GM18861 (cell line): ENCODE data around the gene ANKRD10.
"Not testable (repeated sequence)": the region's sequence is repeated elsewhere in the genome, so short reads cannot be mapped to it uniquely, and the experiment has no call there.

ENCODE experiments used
- ATAC-seq: cut with Tn5 transposase; IDR thresholded peaks from one replicate; pipeline ENCODE4 v1.9.1; 2021; ENCODE audit not compliant: unreplicated experiment

The ANKRD10 gene

DNA sequence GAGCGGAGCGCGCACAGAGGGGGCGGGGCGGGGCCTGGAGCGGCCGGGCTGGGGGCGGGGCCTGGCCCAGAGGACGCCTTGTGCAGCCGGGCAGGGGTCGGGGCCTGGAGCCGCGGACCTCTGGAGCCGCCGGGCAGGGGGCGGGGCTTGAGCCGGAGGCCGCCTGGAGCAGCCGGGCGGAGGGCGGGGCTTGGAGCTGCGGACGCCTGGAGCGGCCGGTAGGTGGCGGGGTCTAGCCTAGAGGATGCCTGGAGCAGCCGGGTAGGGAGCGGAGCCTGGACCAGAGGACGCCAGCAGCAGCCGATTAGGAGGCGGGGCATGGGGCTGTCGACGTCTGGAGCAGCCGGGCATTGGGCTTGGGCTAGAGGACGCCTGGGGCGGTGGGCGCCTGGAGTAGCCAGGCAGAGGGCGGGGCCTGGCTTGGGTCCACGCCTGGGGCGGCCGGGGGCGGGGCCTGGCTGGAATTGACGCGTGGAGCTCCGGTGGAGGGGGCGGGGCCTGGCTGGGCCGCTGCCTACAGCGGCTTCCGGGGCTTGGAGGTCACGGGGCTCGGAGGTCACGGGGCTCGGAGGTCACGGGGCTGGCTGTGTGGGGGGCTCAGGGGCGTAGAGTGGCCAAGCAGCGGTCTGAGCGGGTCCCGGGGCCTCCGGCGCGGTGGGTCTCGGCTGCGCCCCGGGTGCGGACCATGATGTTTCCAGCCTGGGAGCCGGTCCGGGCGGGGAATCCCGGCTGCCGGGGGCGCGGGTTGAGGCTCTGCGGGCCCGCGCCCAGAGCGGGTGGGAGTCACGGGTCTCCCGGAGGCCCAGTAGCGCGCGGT lies at the start of gene ANKRD10:
TSS of gene ANKRD10 (minus strand) at position 13 of the 817 bp plus-strand sequence. CDS start 135 bp downstream, outside the sequence.
- ATAC-seq, result peak; percentile 75

DNA sequence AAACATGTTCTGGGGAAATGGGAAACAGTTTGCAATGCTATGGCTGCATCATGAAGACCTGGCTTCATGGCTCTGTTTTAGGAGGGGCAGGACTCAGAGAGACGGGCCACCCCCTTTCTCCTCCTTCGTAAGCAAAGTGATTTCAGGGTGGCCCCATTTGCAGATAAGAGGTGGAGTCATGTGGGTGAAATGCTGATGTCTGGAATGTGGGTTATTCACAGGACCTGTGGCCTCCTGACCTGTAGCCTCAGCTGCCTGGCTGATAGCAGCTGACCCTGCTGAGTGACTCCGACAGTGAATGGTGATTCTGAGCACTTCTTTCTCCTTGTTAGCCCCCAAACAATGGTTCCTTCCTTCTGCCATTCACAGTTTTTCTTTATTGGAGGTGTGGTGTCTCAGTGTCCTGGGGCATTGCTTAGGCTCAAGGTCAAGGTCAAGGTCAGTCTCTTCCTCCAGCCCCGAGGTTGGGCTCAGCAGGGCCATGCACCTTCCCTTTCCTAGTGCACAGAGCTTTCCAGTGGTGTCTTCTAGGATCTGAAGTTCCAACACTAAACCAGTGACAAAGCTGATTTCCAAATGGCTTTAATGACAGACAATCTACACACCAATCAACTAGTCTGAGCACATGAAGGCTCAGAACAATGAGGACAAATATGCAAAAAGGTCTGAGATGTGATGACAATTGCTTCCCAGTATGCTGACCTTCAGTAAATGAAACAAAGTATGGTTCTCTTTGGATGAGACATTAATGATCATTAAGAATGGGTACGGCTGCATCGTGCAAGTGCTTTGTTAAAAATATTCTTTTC lies 49.6 kb upstream of the ANKRD10 start:
- ATAC-seq, result no peak

DNA sequence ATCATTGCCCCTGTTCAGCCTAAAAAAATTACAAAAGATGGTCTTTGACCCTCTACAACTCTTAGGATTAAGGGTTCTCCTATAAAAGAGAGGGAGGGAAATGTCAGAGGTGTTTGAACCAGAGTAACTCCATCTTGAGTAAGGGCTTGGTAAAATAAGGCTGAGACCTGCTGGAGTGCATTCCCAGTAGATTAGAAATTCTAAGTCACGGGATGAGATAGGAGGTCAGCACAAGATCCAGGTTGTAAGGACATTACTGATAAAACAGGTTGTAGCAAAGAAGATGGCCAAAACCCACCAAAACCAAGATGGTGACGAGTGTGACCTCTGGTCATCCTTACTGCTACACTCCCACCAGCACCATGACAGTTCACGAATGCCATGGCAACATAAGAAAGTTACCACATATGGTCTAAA lies 48.7 kb upstream of the ANKRD10 start:
- ATAC-seq, result no peak

DNA sequence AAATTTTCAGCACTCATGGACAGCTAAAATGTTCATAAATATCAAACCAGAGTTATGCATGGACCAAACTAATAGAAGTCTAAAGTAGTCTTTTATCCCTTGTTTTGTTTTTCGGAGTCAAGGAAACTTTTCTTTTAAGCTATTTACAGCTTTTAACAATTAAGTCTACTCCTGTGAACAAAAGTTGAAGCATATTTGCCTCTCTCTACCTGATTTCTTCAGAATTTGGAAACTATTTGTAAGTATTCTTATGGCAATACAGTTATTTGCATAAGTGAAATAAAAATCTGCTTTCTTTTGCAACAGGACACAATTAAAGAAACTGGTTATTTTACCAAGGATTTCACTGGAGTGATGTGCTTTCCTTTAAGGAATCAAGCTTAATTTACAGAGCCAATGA lies 47.1 kb upstream of the ANKRD10 start:
- no peak for ATAC-seq

DNA sequence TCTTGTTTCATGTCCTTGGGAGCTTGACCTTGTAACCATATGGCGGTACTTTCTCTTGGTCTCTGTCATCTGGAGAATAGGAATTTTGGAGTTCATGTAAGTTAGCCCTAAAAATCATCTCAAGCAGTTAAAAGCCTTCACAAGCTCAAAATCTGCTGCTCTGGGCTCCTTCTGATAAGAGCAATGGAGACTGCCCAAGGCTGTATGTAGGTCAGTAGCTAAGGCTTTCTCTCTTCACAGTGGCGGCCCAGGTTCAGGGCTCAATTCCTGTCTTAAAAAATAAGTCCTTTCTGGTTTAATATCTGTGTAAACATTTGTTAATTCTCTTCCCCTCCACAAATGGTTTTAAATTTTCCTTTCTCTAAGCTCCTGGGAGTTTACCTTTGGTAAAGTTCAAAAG lies 45.3 kb upstream of the ANKRD10 start:
- no peak for ATAC-seq

DNA sequence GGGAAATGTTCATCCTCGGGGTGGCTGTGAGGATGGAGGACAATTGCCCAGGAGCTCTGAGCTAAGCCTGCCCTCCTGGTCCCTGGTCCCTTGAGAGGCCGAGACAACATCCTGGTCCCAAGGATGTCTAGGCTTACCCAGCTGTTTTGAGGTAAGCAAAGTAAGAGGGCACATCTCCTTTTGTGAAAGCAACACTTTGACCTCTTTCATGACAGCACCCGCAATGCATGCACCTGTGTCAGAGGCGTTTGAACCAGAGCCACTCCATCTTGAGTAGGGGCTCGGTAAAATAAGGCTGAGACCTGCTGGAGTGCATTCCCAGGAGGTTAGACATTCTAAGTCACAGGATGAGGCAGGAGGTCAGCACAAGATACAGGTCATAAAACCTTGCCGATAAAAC lies 43.1 kb upstream of the ANKRD10 start:
- ATAC-seq, result no peak

DNA sequence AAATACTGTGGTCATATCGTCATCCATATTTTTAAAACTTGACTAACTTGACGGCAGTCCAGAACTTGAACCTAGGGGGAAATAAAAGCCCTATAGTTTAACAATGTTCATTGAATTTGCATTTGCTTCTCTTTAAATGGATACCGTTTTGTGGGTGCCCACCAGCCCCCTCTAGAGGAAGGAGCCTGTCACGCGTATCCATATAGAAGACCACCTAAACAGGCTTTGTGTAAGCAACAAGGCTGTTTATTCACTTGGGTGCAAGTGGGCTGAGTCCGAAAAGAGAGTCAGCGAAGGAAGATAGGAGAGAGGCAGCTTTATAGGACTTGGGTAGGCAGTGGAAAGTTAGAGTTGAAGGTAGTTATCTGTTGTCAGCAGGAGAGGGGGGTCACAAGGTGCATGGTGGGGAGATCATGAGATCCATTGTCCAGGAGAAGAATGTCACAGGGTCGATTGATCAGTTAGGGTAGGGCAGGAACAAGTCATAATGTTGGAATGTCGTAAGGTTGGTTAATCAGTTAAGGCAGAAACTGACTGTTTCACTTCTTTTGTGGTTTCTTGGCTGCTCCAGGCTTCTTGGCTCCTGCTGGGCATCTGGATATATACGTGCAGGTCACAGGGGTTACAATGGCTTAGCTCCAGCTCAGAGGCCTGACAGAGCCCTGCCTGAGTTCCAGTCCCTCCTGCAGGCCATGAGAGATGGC lies 42.5 kb upstream of the ANKRD10 start:
- ATAC-seq, result no peak

DNA sequence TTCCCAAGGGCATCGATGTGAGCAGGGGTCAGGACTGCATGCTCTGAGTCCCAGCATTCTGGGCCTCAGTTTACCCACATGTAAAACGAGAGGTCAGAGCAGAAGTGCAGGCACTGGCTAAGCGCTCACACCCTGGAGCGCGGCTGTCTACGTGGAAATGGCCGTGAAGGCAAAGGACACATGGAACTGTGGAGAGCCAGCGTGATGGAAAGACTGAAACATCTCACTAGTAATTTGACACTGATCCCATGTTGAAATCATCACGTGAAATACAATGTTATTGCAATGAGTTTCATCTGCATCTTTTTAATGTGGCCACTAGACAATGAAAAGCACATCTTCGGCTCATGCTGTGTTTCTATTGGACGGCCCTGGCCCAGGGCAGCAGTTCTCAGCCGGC lies 41.3 kb upstream of the ANKRD10 start:
- not testable (repeated sequence) for ATAC-seq

DNA sequence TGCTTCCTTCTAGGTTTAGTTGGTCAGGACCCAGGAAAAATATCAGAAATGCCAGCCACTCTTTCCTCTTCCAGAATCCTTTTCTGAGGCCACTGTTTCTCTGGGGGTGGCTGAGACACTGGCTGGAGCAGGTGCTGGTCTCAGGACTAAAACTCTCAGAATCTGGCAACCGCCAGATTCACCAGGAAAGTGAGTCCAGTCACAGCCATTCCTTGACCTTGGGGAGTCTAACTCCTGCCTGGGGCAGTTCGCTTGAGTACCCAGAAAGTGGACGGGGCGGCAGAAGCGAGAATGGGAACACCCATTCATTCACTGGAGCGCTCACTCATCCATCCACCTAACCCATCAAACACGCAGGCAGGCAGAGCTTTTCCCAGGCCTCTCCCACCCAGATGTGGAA lies 40.7 kb upstream of the ANKRD10 start:
- not testable (repeated sequence) for ATAC-seq

DNA sequence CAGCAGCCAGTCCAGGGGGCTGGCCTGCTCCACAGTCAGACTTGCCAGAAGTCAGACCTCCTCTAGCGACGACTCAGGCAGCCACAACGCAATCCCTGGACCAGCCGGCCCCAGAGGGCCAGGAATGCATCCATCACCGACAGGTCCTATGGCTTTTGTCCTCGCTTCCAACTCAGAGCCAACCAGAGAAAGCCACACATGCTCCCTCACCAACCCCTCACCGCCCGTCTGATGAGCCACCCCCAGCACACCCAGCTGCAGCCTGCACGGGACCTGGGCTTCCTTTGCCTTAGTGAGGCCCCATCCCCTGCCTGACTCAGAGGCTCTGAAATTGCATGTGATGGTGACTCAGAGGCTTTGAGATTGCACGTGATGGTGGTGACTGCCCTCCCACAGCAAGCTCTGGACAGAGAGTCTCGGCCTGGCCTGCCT lies 40.2 kb upstream of the ANKRD10 start:
- peak; percentile 68 for ATAC-seq

DNA sequence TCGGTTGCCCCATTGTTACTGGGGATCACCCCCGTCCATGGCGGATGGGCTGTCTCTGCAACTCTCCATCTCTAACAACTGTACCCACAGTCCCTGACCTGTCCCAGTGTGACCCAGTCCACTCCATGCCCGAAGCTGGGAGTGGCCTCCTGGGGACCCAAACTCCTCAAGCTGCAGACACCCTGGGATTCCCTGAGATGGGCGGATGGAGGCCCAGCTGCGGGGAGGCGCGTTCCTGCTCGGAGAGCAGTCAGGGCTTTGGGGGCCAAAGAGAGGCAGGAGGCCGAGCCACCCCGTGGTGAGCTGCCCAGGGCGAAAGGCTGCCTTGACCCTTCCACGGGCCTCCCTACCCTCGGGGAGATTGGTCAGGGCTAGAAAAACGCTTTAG lies 39.7 kb upstream of the ANKRD10 start:
- ATAC-seq, result not testable (repeated sequence)

DNA sequence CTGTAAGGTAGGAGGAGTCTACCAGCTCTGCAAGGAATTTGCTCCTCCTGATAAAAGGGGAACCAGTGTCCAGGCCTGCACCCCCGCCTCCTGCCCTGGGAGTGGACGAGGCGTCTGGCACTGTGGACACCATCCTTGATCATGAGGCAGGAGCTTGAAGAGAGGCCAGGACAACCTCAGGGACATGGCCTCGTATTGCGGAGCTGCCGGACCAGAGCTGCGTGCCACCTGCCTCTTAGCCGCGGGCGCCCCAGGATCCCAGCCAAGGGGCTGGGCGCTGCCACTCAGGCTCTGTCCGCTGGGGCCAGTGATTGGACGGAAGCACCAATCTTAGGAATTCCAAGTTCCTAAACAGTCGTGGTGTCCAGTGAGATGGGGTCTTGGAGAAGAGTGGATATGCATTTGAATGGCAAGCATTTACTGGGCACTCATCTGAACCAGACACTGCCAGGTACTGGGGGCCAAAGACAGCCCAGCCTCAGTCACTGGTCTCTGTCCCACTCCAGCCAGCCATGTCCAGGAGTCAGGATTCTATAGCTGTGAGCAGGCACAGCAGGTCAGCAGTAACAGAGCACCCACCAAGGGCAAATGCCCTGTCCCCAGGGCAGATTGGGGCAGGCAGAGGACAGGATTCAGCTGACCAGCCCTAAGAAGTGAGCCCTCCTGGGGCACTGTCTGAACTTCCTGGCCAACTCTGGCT lies 39.1 kb upstream of the ANKRD10 start:
- no peak for ATAC-seq

DNA sequence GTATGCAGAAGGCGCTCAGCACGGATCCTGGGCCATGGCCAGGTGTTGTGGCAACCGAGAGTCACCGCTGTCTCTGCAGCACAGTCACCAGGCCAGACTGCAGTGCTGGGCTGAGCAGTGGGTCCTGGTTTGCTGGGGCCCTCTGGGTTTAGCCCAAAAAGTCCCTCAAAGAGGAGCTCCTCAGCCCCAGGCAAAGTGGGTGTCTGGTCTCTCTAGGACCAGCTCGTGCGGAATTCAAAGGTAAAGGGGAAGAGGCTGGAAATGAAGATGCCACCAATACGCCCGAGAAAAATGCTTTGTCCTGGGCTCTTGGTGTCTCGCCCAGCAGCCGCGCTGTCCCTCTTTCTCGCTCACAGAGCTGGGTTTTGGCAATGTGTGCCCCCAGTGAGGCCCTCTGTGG lies 38.5 kb upstream of the ANKRD10 start:
- no peak for ATAC-seq

DNA sequence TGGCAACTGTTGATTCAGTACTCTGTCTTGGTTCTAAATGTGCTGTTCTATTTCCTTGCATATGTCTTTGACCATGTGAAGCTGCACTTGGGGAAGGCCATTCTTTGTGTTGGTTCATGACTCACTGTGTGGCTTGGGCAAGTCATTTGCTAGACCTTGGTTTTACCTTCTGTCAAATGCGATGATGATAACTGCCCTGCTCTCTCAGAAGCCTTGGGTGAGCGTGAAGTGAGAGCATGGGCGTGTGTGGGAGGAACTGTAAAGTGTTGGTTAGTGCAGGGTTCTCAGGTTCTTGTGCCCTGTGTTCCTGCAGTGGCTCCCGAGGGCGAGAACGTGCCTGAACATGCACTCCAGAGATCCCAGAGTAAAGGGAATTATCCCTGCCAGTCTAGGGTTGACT lies 37.3 kb upstream of the ANKRD10 start:
- peak; percentile 60 for ATAC-seq

DNA sequence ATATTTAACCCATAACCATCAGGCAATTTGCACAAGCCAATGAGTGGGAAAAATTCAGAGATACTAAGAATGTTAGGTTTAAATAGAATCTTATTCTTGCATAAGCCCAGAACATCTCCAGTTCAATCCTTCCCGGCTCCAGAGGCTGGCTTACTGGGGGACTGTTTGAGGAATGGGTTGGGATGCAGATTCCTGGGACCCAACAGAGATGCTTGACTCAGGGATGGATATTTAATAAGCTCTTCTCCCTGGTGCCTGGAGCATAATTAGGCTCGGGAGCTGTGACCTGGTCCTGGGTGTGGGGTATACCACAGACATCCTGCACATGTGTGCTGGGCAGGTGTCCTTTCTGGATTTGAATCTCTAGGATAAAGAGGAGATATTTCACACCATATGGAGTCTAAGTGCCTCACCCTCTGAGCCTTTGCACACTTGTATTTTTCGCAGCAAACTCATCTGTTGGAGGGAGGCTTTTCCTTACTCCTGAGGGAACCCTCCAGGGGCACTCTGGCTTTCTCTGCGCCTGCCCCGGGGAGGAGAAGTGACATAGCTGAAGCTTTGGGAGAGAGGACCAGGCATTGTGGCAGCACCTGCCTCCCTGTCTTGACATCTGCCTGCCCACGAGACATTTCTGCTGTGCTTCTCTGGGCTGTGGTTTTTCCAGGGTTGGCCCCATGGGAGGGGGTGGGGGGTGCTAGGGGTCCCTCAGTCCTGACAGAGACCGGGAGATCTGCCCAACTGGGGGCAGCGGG lies 36.1 kb upstream of the ANKRD10 start:
- no peak for ATAC-seq

DNA sequence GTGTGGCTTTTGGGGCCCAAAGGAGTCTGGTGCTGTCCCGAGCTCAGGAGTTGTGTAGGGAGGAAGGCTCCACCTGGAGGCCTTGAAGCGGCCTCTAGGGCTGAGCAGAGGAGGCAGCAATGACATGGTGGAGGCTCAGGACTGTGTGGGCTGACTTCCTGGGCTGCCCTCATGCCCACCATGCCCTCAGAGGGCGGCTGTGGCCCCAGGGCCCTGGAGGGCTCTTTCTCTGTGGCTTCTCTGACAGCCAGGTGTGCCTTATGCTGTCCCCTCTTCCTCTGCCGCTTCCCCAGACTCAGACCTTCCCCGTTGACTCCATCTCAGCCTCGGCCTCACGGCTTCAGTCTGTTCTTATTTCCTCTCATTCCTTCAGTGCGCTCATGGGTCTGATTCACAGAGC lies 35.5 kb upstream of the ANKRD10 start:
- ATAC-seq, result no peak

DNA sequence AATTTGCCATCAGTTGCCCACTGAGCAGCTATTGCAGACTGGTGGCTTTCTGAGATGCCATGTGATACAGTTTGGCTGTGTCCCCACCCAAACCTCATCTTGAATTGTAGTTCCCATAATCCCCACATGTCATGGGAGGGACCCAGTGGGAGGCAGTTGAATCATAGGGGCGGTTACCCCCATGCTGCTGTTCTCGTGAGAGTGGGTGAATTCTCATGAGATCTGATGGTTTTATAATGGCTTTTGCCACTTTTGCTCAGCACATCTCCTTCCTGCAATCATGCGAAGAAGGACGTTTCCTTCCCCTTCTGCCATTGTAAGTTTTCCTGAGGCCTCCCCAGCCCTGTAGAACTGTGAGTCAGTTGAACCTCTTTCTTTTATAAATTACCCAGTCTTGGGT lies 34.8 kb upstream of the ANKRD10 start:
- no peak for ATAC-seq

DNA sequence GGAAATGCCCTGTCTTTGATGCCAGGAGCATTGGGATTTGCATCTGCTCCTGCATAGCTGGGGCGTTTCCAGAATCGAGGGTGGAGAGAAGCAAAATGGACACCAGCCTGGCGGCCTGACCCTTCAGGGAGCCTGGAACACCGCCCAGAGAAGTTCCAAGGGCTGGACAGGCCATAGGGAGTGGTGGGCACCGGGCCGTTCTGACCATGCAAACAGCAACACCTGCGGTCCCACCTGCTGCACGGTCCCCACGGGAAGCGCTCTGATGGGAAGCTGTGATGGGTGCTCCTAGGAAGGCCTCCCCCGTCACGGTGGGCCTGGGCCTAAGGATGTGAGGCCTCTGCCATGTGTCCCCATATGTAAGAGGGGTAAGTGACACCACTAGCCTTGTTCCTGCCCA lies 34.2 kb upstream of the ANKRD10 start:
- no peak for ATAC-seq

DNA sequence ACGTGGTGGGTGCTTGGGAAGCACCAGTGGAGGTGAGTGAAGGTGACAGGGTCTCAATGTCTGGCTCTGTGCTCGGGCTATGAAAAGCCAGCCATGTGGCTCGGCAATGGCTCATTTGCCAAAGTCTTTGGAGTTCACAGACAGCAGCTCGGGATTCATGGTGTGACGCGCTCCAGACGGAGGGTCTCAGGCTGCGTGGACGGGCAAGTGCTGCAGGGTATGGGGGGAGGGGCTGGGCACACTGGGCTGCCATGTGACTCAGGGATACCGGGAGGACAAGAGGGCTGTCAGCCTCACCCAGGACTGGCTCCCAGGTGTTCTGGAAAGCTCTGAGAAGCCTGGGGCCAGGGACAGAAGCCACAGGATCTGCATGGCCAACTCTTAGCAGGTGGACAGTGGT lies 32.5 kb upstream of the ANKRD10 start:
- not testable (repeated sequence) for ATAC-seq

DNA sequence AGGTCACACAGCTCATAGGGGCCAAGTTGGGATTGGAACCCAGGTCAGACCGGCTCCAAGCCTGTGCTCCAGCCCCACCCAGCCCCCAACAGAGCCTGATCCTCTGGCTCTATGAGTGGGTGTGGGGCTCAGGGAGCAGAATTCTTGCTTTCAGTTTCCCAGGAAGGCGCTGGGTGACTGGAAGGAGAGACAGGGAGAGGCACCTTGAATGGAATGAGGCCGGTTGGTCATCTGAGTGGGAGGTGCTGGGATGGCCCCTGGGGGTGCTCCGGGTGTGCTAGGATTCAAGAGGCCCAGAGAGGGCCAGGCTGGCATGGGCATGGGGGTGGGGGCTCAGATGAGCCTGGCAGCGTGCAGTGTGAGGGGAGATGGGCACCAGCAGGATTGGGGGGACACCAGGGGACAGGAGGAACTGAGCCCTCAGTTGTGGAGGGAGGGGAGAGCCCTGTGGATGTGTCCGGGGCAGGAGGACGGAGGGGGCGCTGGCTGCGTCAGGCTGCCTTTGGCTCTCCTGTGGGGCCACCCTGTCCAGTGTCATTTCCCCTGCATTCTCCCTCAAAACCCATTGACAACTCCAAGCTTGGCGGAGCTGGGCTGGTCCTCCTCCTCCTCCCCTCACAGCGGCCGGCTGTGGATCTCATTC lies 31.2 kb upstream of the ANKRD10 start:
- ATAC-seq, result no peak
